H1 (cell line): ENCODE measurements around the gene C1QL3. TPM values are rescaled to one million over a fixed set of nuclear protein-coding genes. Genes with fewer than 3 reads are reported as not detected.

Experiments
- CTCF ChIA-PET: fragments of 300-600 bp; sonication (Branson Sonifier 250); formaldehyde crosslinking; loops from one replicate; lab custom pipeline; 2021; ENCODE audit not compliant: partially characterized antibody; lab: Charles Lee
- POLR2A ChIA-PET: fragments of 300-600 bp; sonication (Branson Sonifier 250); formaldehyde crosslinking; loops from one replicate; lab custom pipeline; 2021; ENCODE audit warnings: inconsistent platforms; ENCODE audit not compliant: partially characterized antibody; lab: Charles Lee
- DNase-seq, 2 experiments: peaks; one replicate each; pipeline versions ENCODE4 v3.0.0 to v3.0.0-alpha.2; 2010 to 2022; ENCODE audit warnings: low spot score in 2 of 2, low read depth in 1 of 2, mixed read lengths in 1 of 2
- FAIRE-seq: peaks from 2 replicates; lab custom pipeline; 2011; peaks lifted over from hg19 to GRCh38; lab: Jason Lieb, UNC
- H2AFZ ChIP-seq: 2 replicates; pipeline ENCODE4 v1.8.1; 2012; ENCODE audit warnings: low read length, inconsistent platforms
- H2AK5ac ChIP-seq: 2 replicates; pipeline ENCODE4 v1.6.1; 2013; ENCODE audit warnings: low read depth, low read length
- H2BK120ac ChIP-seq: replicated peaks from 2 replicates; pipeline ENCODE3; 2013; ENCODE audit warnings: low read depth, low read length, inconsistent platforms
- H2BK12ac ChIP-seq: 2 replicates; pipeline ENCODE4 v1.6.1; 2013; ENCODE audit warnings: low read depth, low read length
- H2BK15ac ChIP-seq: 2 replicates; pipeline ENCODE4 v1.6.1; 2013; ENCODE audit warnings: low read length
- H2BK20ac ChIP-seq: 2 replicates; pipeline ENCODE4 v1.6.1; 2013; ENCODE audit warnings: low read length
- H2BK5ac ChIP-seq: 2 replicates; pipeline ENCODE4 v1.6.1; 2013; ENCODE audit warnings: low read depth, low read length
- H3K14ac ChIP-seq: 2 replicates; pipeline ENCODE4 v1.6.1; 2013; ENCODE audit warnings: inconsistent platforms; ENCODE audit not compliant: insufficient read length
- H3K18ac ChIP-seq: 2 replicates; pipeline ENCODE4 v1.6.1; 2013; ENCODE audit warnings: low read length; ENCODE audit errors: extremely low read depth
- H3K23ac ChIP-seq: 2 replicates; pipeline ENCODE4 v1.6.1; 2013; ENCODE audit warnings: inconsistent platforms; ENCODE audit not compliant: insufficient read length
- H3K23me2 ChIP-seq: 2 replicates; pipeline ENCODE4 v1.6.1; 2013; ENCODE audit warnings: low read depth, low read length
- H3K27ac ChIP-seq: 2 replicates; pipeline ENCODE4 v1.6.1; 2011; ENCODE audit warnings: low read depth, low read length, inconsistent platforms
- H3K27me3 ChIP-seq, 4 experiments: replicated peaks in 1 of 4; 1 replicate in 1 of 4; 2 replicates in 3 of 4; pipeline versions ENCODE4 v1.6.1 to v1.8.1; 2011 to 2013; ENCODE audit warnings: low read length in 3 of 4, mild to moderate bottlenecking in 3 of 4, inconsistent platforms in 2 of 4, mixed read lengths in 2 of 4, moderate library complexity in 1 of 4; ENCODE audit not compliant: control insufficient read depth in 3 of 4, insufficient read depth in 3 of 4; ENCODE audit errors: extremely low read depth in 1 of 4
- H3K36me3 ChIP-seq, 4 experiments: 2 replicates each; pipeline versions ENCODE4 v1.6.1 to v1.8.1; 2011 to 2013; ENCODE audit warnings: mild to moderate bottlenecking in 4 of 4, low read length in 3 of 4, moderate library complexity in 2 of 4, control low read depth in 1 of 4, inconsistent platforms in 1 of 4; ENCODE audit not compliant: insufficient read depth in 4 of 4, control insufficient read depth in 2 of 4
- H3K4ac ChIP-seq: replicated peaks from 2 replicates; pipeline ENCODE3; 2013; ENCODE audit warnings: low read length, low read depth, mixed read lengths, inconsistent platforms; ENCODE audit not compliant: insufficient read length
- H3K4me1 ChIP-seq, 4 experiments: replicated peaks in 1 of 4; 1 replicate in 1 of 4; 2 replicates in 3 of 4; pipeline versions ENCODE4 v1.6.1 to v1.8.1; 2011 to 2013; ENCODE audit warnings: low read length in 3 of 4, inconsistent platforms in 2 of 4, mixed read lengths in 1 of 4; ENCODE audit not compliant: insufficient read depth in 4 of 4, control insufficient read depth in 3 of 4
- H3K4me2 ChIP-seq, 2 experiments: 2 replicates each; pipeline versions ENCODE4 v1.6.1 to v1.8.1; 2011 to 2013; ENCODE audit warnings: low read depth in 2 of 2, low read length in 2 of 2, control low read depth in 1 of 2, inconsistent platforms in 1 of 2, mild to moderate bottlenecking in 1 of 2; ENCODE audit not compliant: insufficient read depth in 1 of 2
- H3K4me3 ChIP-seq, 4 experiments: fragments of 200-600, 300-600 bp in 1 of 4; sonication (generic), shearing (Covaris generic), sonication (Bioruptor Twin) in 1 of 4; 2 replicates each; pipeline versions ENCODE4 v1.5.1 to v1.8.1; 2011 to 2016; ENCODE audit warnings: low read length in 4 of 4, low read depth in 3 of 4, control low read depth in 2 of 4, inconsistent platforms in 2 of 4, mild to moderate bottlenecking in 2 of 4, mixed read lengths in 1 of 4, moderate library complexity in 1 of 4; ENCODE audit not compliant: insufficient read depth in 2 of 4; ENCODE audit errors: extremely low read depth in 1 of 4
- H3K56ac ChIP-seq: replicated peaks from 2 replicates; pipeline ENCODE3; 2013; ENCODE audit warnings: low read depth, mild to moderate bottlenecking, mixed read lengths, low read length, inconsistent platforms; ENCODE audit not compliant: insufficient read length
- H3K79me1 ChIP-seq: 2 replicates; pipeline ENCODE4 v1.6.1; 2013; ENCODE audit warnings: low read depth, low read length, control low read depth
- H3K79me2 ChIP-seq, 2 experiments: 2 replicates each; pipeline versions ENCODE4 v1.6.1 to v1.8.1; 2012 to 2013; ENCODE audit warnings: low read length in 2 of 2, mild to moderate bottlenecking in 2 of 2, inconsistent platforms in 1 of 2; ENCODE audit not compliant: insufficient read depth in 2 of 2, control insufficient read depth in 1 of 2
- H3K9ac ChIP-seq, 4 experiments: replicated peaks in 1 of 4; 1 replicate in 1 of 4; 2 replicates in 3 of 4; pipeline versions ENCODE4 v1.6.1 to v1.8.1; 2011 to 2013; ENCODE audit warnings: low read depth in 3 of 4, low read length in 3 of 4, control low read depth in 2 of 4, mild to moderate bottlenecking in 2 of 4, moderate library complexity in 2 of 4, inconsistent platforms in 1 of 4; ENCODE audit errors: extremely low read depth in 1 of 4
- H3K9me3 ChIP-seq, 2 experiments: 2 replicates each; pipeline versions ENCODE4 v1.6.1 to v1.8.1; 2012 to 2013; ENCODE audit warnings: mild to moderate bottlenecking in 2 of 2, moderate library complexity in 2 of 2, control low read depth in 1 of 2, inconsistent platforms in 1 of 2, low read depth in 1 of 2, low read length in 1 of 2, mixed read lengths in 1 of 2; ENCODE audit not compliant: insufficient read depth in 2 of 2
- H4K20me1 ChIP-seq, 2 experiments: replicated peaks in 1 of 2; 2 replicates each; pipeline versions ENCODE3 to v1.8.1; 2011 to 2013; ENCODE audit warnings: inconsistent platforms in 2 of 2, low read length in 2 of 2, mild to moderate bottlenecking in 1 of 2; ENCODE audit not compliant: insufficient read depth in 2 of 2, control insufficient read depth in 1 of 2
- H4K5ac ChIP-seq: 2 replicates; pipeline ENCODE4 v1.6.1; 2013; ENCODE audit warnings: low read length, low read depth, mixed read lengths, inconsistent platforms; ENCODE audit not compliant: insufficient read length
- H4K8ac ChIP-seq: 2 replicates; pipeline ENCODE4 v1.8.0; 2013; ENCODE audit warnings: mild to moderate bottlenecking, moderate library complexity, low read length, inconsistent platforms; ENCODE audit not compliant: insufficient read depth; ENCODE audit errors: extremely low read depth
- H4K91ac ChIP-seq: replicated peaks from 2 replicates; pipeline ENCODE3; 2013; ENCODE audit warnings: low read length, mixed read lengths, inconsistent platforms; ENCODE audit not compliant: insufficient read length
- ASH2L ChIP-seq: fragments of 200-600, 300-600 bp; sonication (generic); IDR thresholded peaks from one replicate; pipeline ENCODE4 v1.7.1; 2017; ENCODE audit warnings: low read length
- ATF2 ChIP-seq: IDR thresholded peaks from 2 replicates; pipeline ENCODE4 v1.6.1; 2012; ENCODE audit warnings: low read length, inconsistent platforms
- MAX ChIP-seq: IDR thresholded peaks from 2 replicates; pipeline ENCODE4 v1.6.1; 2012; ENCODE audit warnings: inconsistent platforms
- POU5F1 ChIP-seq: IDR thresholded peaks from 2 replicates; pipeline ENCODE4 v1.6.1; 2011; ENCODE audit warnings: low read depth, mild to moderate bottlenecking, low read length, moderate library complexity
- SUZ12 ChIP-seq: fragments of 200-600 bp; sonication (generic); IDR thresholded peaks from 2 replicates; pipeline ENCODE4 v1.6.1; 2012; ENCODE audit warnings: mild to moderate bottlenecking, inconsistent platforms, low read length, moderate library complexity, mixed read lengths
- TAF1 ChIP-seq: IDR thresholded peaks from 2 replicates; pipeline ENCODE4 v1.6.1; 2011; ENCODE audit warnings: mild to moderate bottlenecking, low read depth, low read length
- TAF7 ChIP-seq: optimal IDR thresholded peaks from 2 replicates; pipeline ENCODE3; 2011; ENCODE audit warnings: low read depth, mild to moderate bottlenecking, inconsistent platforms, low read length, moderate library complexity, borderline replicate concordance
- TCF12 ChIP-seq: IDR thresholded peaks from 2 replicates; pipeline ENCODE4 v1.6.1; 2011; ENCODE audit warnings: low read depth, mild to moderate bottlenecking, low read length
- TEAD4 ChIP-seq: IDR thresholded peaks from 2 replicates; pipeline ENCODE4 v1.6.1; 2012; ENCODE audit warnings: low read depth, low read length, inconsistent platforms, mixed read lengths
- WGBS, 2 experiments: shearing (Covaris generic) in 1 of 2; methylation state at CpG; one replicate each; pipeline versions ENCODE4 v1.1.6 to v1.1.7; 2013 to 2015; ENCODE audit warnings: low lambda C conversion rate in 2 of 2, mixed read lengths in 2 of 2, inconsistent platforms in 1 of 2, low coverage in 1 of 2, missing lambda C conversion rate in 1 of 2; ENCODE audit not compliant: insufficient replicate concordance in 2 of 2, insufficient coverage in 1 of 2, insufficient read length in 1 of 2; ENCODE audit errors: extremely low coverage in 1 of 2, missing lambda C conversion rate in 1 of 2; 5-methylcytosine and 5-hydroxymethylcytosine counted together
- polyA plus RNA-seq, 7 experiments: library from polyadenylated mRNA; depleted of rRNA in 3 of 7; stranded (reverse) in 5 of 7; unstranded in 2 of 7; fragments of >200 nt in 5 of 7; fragments of 200-250 nt in 2 of 7; gene quantifications; 1 replicate in 5 of 7; 2 replicates in 1 of 7; 4 replicates in 1 of 7; pipeline versions ENCODE4 v1.2.1 to v1.2.3, GENCODE V29; 2011 to 2013; ENCODE audit warnings: missing spikeins in 2 of 7, mixed read lengths in 2 of 7
- total RNA-seq: library from RNA; stranded (reverse); fragmentation: NEBNext Ultra II Directional; extraction: Animal tissue kit (Norgen Biotek cat#: 25700); gene quantifications from 2 replicates; pipeline ENCODE4 v1.2.1, GENCODE V29; 2021

Gene C1QL3
- total and polyA plus RNA-seq, 2 of the 8 experiments (the other 6 are each of a cell fraction or from before 2014, with no cell fraction given) = 1.0 to 1.8 TPM

GRCh38 chr10:16519908-16520861 is 1.5 kb downstream of the C1QL3 start:
- H3K36me3 ChIP-seq = no peaks in the 10 kb centered on the region
- H4K20me1 ChIP-seq = peaks cover 0 to 3% of the 10 kb centered on the region in 2 experiments
- peaks cover 14 to 48% (median 35%) of the 10 kb centered on the region in 4 experiments for H3K27me3 ChIP-seq
- no peaks in the 10 kb centered on the region for H3K79me2 ChIP-seq
- H4K5ac ChIP-seq = no peak overlapping the region
- H3K9ac ChIP-seq = peak overlapping the region in 3 of 4 experiments; percentile 11 to 61 (median 35); a peak in 4 of 7 replicates
- H2BK5ac ChIP-seq = no peak overlapping the region
- 2% methylated on average over 38 of the region's 104 CpGs; no CpG with 5 or more reads in 1 of the 2 experiments for WGBS, 2 experiments
- H4K8ac ChIP-seq = peak overlapping the region; percentile 41
- H2AK5ac ChIP-seq = no peak overlapping the region
- H2BK120ac ChIP-seq = no peak overlapping the region
- DNase-seq (peak in 1 of 2 experiments; percentile 62), FAIRE-seq (no peak)
- H4K91ac ChIP-seq = no peak overlapping the region
- CTCF ChIA-PET = interaction anchor here (0.6 to 2.0 kb wide), 10 partner anchors 12 to 1093 kb away, joined by 3 to 11 read pairs (median 4); no protein-coding TSS in a partner anchor
- no peak overlapping the region for H3K27ac ChIP-seq
- no peak overlapping the region for H3K14ac ChIP-seq
- no peaks in the 10 kb centered on the region for H3K9me3 ChIP-seq
- no peak overlapping the region for H2BK15ac ChIP-seq
- peak overlapping the region; percentile 97 for H2AFZ ChIP-seq
- no peak overlapping the region for H3K23ac ChIP-seq
- no peak overlapping the region for H2BK20ac ChIP-seq
- H3K56ac ChIP-seq = no peak overlapping the region
- POLR2A ChIA-PET = no interaction called here
- peaks cover 7% of the 10 kb centered on the region; the same call in 1 of the 2 replicates for H3K23me2 ChIP-seq
- peak overlapping the region; percentile 92 to 93 for H3K4me2 ChIP-seq
- H3K4me3 ChIP-seq = peak overlapping the region; percentile 55 to 72 (median 64)
- no peaks in the 10 kb centered on the region for H3K79me1 ChIP-seq
- no peak overlapping the region for H3K18ac ChIP-seq
- no peak overlapping the region for H3K4ac ChIP-seq
- H3K4me1 ChIP-seq = peaks cover 4 to 14% (median 6%) of the 10 kb centered on the region in 4 experiments
- H2BK12ac ChIP-seq = no peak overlapping the region
- TF ChIP-seq TAF1 = no peak
- TF ChIP-seq TCF12 = no peak
- TF ChIP-seq TAF7 = no peak
- peak; percentile 59 for TF ChIP-seq SUZ12
- no peak for TF ChIP-seq POU5F1
- peak; percentile 22 for TF ChIP-seq ASH2L
- no peak for TF ChIP-seq ATF2
- no peak for TF ChIP-seq TEAD4
- TF ChIP-seq MAX = peak; percentile 62
